GM19467 (cell line): ENCODE measurements around the gene LIMCH1.

Experiments used
- ATAC-seq: cut with Tn5 transposase; IDR thresholded peaks from one replicate; pipeline ENCODE4 v1.9.1; 2021; ENCODE audit warnings: mild to moderate bottlenecking, moderate library complexity; ENCODE audit not compliant: unreplicated experiment

Gene LIMCH1

GRCh38 chr4:41602886-41603498 lies 65.0 kb downstream of the LIMCH1 start:
- no peak for ATAC-seq

GRCh38 chr4:41609851-41610250 lies 71.9 kb downstream of the LIMCH1 start:
- ATAC-seq, result no peak

- no peak for ATAC-seq
Measured at GRCh38 chr4:41610474-41610873, 72.5 kb downstream of the LIMCH1 start.

- no peak for ATAC-seq
Measured at GRCh38 chr4:41611124-41611838, 73.3 kb downstream of the LIMCH1 start.

GRCh38 chr4:41611881-41612871 lies 74.2 kb downstream of the LIMCH1 start:
- no peak for ATAC-seq

- no peak for ATAC-seq
Measured at GRCh38 chr4:41613386-41613785, 75.4 kb downstream of the LIMCH1 start.

- no peak for ATAC-seq
Measured at GRCh38 chr4:41613821-41614220, 75.9 kb downstream of the LIMCH1 start.

GRCh38 chr4:41614519-41614918 lies 76.6 kb downstream of the LIMCH1 start:
- no peak for ATAC-seq

- ATAC-seq, result no peak
Measured at GRCh38 chr4:41619161-41619560, 81.2 kb downstream of the LIMCH1 start.

GRCh38 chr4:41620594-41621256 lies 82.8 kb downstream of the LIMCH1 start:
- no peak for ATAC-seq

- ATAC-seq, result no peak
Measured at GRCh38 chr4:41622787-41623186, 84.8 kb downstream of the LIMCH1 start.

- no peak for ATAC-seq
Measured at GRCh38 chr4:41624765-41625164, 86.8 kb downstream of the LIMCH1 start.

GRCh38 chr4:41625531-41625930 lies 87.6 kb downstream of the LIMCH1 start:
- ATAC-seq, result no peak

GRCh38 chr4:41628936-41629335 lies 91.0 kb downstream of the LIMCH1 start:
- no peak for ATAC-seq

- no peak for ATAC-seq
Measured at GRCh38 chr4:41631523-41631922, 93.6 kb downstream of the LIMCH1 start.

GRCh38 chr4:41632481-41633073 lies 94.6 kb downstream of the LIMCH1 start:
- no peak for ATAC-seq

GRCh38 chr4:41633321-41633720 lies 95.4 kb downstream of the LIMCH1 start:
- ATAC-seq, result no peak

- ATAC-seq, result no peak
Measured at GRCh38 chr4:41635441-41635840, 97.5 kb downstream of the LIMCH1 start.

- ATAC-seq, result no peak
Measured at GRCh38 chr4:41638203-41638602, 100.2 kb downstream of the LIMCH1 start.

- no peak for ATAC-seq
Measured at GRCh38 chr4:41638866-41639265, 100.9 kb downstream of the LIMCH1 start.

GRCh38 chr4:41639291-41639690 lies 101.3 kb downstream of the LIMCH1 start:
- ATAC-seq, result no peak
